ACHN (cell line): ENCODE measurements around the gene TTF1.

ENCODE experiments used
- DNase-seq: peaks from one replicate; pipeline ENCODE4 v3.0.0-alpha.2; 2015
- in situ Hi-C: cut with HindIII; loops from 2 replicates; pipeline ENCODE4 v1.10.0; 2017; ENCODE audit warnings: low sequenced_read_pairs, low pct_ligation_motif_present, low pct_unique_long_range_greater_than_20kb

Gene TTF1, protein sequence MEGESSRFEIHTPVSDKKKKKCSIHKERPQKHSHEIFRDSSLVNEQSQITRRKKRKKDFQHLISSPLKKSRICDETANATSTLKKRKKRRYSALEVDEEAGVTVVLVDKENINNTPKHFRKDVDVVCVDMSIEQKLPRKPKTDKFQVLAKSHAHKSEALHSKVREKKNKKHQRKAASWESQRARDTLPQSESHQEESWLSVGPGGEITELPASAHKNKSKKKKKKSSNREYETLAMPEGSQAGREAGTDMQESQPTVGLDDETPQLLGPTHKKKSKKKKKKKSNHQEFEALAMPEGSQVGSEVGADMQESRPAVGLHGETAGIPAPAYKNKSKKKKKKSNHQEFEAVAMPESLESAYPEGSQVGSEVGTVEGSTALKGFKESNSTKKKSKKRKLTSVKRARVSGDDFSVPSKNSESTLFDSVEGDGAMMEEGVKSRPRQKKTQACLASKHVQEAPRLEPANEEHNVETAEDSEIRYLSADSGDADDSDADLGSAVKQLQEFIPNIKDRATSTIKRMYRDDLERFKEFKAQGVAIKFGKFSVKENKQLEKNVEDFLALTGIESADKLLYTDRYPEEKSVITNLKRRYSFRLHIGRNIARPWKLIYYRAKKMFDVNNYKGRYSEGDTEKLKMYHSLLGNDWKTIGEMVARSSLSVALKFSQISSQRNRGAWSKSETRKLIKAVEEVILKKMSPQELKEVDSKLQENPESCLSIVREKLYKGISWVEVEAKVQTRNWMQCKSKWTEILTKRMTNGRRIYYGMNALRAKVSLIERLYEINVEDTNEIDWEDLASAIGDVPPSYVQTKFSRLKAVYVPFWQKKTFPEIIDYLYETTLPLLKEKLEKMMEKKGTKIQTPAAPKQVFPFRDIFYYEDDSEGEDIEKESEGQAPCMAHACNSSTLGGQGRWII

DNA sequence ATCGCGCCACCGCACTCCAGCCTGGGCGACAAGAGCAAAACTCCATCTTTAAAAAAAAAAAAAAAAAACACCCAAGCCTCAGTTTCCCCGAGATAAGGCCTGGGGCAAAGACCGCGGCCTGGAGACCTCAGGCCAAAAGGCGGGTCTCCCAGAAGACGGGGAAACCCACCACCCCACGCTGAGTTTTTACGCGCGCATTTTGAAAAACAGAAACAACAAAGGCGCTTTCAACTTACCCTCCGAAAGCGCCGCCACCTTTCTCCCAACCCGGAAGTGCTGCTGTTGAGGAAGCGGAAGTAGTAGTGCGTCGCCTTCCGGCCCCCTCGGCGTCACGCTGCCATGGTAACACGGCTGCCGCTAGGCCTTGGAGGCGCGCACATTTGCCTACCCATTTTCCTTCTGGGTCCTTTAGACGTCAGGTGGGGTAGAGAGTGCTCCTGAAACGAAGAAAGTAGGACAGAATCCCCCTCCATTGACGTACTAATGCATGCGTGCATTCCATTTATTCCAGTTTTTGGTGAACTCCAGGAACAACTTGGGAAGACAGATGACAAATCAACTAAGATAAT lies at the start of gene TTF1:
Gene TTF1, minus strand, starts transcription at position 287 of the 569 bp plus-strand sequence. CDS start 4,019 bp downstream, outside the sequence.
- in situ Hi-C loops, result no loop called here
- peak; percentile 91 for DNase-seq

DNA sequence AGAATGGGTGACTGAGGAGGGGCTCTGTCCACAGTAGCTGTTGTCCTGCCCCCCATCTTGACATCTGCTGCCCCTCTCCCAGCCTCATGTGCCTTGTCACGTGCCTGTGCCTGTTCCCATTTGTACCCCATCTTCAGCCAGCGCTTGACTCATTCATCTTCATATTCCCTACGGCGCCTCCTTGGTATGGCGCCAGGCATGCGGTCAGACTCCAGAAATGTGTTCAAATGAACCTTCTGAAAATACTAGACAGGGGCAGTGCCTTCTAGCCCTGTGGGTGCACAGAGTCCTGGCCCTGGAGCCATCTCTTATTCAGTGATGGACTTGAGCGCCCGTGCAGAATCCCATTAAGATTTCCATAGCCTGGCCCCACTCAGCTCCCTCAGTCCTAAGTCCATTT lies 49.6 kb upstream of the TTF1 start:
- no peak for DNase-seq
- in situ Hi-C loops, result no loop called here

DNA sequence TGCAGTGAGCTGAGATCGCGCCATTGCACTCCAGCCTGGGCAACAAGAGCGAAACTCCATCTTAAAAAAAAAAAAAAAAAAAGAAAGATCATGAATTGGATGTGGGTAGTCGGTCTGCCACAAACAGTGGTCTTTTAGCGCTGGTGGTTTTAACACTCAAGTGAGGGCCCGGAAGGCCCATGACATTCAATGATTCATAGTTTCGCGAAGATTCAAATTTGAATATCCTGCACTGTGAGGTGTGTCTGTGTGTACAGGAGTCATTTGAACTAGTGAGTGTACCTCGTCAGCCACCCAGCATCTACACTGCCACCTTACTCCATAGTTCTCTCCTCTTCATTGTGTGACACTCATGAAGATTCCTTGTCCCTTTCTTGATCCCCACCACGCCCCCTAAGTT lies 44.6 kb upstream of the TTF1 start:
- DNase-seq, result no peak
- in situ Hi-C loops, result no loop called here

DNA sequence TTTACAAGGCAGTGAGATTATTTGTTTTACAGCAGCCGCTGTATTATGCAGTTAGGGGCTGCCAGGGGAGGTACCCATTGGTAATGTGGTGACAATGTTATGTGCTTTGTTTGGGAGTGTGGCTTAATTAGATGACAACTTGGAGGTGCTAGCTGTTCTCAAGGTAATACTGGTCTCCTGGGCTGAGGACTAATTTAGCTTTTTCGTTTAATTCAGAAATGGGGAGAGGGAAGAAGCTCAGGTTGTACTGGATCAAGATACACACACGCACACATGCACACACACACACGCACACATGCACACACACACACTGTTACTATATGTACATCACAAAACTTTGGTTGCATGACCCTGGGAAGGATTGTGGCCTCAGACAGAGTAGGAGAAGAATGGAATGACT lies 41.3 kb upstream of the TTF1 start:
- DNase-seq, result no peak
- in situ Hi-C loops, result no loop called here

DNA sequence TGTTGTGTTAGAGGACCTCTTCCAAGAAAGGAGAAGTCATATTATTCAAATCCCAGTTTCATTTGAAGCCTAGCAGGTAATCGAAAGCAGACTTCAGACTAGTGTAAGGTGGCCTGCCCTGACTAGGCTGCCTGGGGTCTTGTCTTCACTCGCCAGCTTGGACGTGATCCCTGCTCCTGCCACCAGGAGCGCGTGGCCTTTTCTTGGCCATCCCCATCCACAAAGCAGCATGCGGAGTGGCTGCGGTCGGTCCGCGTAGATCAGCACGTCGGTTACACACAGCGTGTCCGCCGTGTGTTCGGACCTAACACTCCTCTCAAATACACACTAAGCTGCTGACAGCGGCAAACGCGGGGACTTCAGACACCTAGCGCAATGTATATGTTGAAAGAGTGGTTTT lies 40.7 kb upstream of the TTF1 start:
- in situ Hi-C loops, result no loop called here
- no peak for DNase-seq

DNA sequence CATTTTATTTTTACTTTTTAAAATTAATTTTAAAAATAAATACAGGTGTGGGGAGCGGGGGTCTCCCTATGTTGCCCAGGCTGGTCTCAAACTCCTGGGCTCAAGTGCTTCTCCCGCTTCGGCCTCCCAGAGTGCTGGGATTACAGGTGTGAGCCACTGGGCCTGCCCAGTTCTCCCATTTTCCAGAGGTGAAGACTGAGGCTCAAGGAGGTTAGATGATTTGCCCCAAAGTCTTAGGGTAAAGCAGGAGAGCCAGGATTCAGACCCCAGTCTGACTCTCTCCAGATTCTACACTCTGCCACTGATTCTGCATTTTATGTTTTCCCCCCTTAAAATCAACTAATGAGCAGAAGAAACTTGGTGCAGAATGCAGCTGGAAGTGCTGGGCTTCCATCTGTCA lies 40.2 kb upstream of the TTF1 start:
- no peak for DNase-seq
- in situ Hi-C loops, result no loop called here

DNA sequence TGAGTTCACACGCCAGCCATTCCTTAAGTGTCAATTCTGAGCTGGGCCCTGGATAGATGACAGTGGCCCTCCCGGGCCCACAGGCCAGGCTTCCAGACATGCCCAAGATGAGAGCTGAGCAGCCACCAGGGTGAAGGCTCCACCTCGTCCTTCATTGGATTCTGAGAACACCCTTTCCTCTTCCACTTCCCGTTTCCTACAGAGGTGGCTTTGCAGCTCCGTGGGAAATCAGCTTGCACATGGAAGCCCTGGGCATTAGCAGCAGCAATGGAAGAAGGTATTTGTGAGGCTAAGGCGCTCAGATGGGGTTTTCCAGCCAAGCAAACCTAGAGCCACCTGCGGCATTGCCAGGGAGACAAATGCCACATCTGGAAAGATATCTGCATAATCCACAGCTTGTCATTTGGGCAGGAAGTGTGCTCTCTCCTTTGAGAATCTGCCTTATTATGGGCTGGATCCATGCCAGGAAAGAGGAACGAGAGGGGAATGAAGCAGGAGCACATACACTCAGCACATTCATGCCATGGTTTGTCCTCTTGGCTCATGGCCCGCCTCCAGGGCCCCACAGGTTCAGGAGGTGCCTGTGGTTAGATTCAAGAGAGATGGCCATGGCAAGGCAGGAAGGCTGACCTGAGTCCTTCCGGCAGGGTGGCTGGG lies 37.4 kb upstream of the TTF1 start:
- in situ Hi-C loops, result no loop called here
- no peak for DNase-seq

DNA sequence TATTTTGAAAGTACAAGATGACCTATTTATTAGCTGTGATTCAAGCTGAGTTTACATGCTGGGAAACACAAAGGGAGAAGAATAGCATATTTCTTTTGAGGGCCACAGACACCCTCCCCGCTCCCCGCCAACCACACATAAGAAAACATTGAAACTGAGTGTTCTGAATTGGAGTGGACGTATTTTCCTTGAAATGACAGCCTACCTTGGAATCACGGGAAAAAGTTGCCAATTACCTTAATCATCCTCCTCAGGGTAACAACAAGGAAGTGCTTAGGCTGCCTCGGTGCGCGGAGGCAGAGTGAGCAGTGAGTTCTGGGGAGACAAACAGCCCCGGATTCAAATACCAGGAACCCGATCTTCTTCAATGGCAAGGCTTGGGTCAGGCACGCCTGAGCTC lies 34.8 kb upstream of the TTF1 start:
- in situ Hi-C loops, result no loop called here
- no peak for DNase-seq

DNA sequence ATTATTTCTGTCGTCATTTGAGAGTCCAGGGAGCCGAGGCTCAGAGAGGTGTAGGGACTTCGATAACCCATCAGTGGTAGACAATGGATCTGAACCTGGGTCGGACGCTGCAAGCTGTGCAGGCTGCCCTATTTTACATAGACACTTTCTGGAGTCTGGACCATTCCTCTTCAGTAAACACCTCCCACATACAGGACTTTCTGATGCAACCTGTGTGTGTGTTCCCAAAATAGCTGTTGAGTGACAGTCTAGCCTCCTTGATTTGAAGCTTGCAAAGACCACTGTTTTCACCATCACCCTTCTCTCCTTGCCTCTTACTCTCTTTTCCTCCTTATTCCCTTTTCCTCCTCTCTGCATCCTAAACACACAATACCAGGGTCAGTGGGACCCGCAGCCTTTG lies 34.1 kb upstream of the TTF1 start:
- in situ Hi-C loops, result no loop called here
- DNase-seq, result no peak

DNA sequence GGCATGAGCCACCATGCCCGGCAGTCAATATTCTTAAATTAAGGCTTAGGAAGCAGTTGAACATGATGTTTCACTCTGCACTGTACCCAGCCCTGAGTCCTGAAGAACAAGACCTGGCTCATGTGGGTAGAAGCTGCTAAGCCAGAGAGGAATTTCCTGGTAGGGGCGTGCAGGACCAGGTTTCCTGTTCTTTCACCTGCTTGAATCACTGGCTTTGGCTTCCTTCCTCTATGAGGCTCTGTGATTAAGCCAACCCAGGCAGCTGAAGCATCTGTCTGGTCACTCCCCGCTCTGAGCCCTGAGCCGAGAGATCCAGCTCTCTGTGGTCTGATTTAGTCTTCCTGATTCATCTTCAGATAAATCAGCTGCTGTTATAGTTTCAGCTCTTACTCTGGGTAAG lies 32.5 kb upstream of the TTF1 start:
- in situ Hi-C loops, result no loop called here
- DNase-seq, result no peak

DNA sequence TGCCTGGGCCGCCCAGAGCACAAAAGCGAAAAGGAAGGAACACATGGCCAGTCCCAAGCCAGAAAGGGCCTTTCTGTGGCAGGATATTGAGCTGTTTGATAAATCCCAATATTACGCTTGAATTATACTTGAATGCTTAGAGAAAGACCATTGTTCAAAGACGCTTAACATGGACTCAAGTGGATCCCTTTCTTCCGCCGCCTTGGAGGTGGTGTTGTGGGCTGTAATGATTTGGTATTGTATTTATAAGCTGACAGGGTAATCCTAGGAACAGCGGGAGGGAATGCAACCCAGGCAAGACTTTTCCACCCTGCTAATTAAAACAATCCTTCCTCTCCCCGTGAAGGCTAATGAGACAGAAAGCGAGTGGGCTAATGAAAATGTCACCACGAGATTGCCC lies 28.2 kb upstream of the TTF1 start:
- in situ Hi-C loops, result no loop called here
- no peak for DNase-seq

DNA sequence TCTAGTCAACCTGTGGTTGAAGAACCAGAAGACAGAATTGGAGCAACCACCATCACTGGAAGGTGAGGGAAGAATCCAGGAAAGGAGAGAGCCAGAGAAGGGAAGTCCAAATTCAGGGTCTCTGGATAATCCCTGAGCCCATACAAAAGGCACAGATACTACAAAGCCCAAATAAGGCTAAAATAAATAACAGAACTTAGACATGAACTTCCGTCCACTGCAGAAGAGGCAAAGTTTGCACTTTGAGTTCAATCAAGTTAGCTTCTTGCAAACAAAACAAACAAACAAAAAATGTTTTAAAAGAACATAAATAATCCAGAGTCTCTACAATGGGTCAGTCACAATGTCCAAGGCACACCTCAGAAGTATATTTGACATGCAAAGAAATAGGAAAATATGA lies 24.4 kb upstream of the TTF1 start:
- in situ Hi-C loops, result no loop called here

DNA sequence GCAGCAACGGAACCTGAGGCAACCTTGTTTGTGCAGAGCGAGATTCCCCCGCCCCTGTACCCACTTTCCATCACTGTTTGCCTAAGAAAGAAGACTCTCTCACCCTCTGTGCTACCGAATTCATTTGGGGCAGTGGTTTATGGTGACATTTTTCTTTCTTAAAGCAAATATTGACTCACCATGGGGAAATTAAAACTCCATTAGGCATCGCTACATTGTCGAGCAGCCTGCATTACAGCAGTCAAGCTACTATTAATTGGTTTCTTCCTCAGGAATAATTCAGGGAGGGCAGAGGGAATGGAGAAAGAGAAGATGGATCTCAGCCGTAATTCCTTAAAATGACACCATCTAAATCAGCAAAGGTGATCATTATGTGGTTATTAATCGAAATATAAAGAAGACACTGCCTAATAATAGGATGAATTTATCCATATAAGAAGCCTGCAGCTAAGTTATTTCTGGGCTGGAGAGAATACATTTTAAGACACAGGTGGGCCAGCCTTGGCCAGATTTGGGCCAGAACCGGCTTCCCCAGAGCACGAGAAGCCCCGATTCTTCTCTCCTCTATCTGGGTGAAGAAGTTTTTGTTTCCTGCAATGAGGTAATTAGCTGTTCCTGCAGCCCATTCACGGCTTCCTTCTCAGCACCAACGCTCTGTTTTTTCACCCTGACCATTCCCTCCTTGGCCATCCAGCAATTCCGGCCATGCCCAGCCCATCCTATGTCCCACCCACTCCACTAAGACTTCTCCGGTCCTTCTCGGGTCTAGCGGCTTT lies 20.2 kb upstream of the TTF1 start:
- no peak for DNase-seq
- in situ Hi-C loops, result no loop called here

More for the DNA sequence above, 24.4 kb upstream of the TTF1 start:
- no peak for DNase-seq

DNA sequence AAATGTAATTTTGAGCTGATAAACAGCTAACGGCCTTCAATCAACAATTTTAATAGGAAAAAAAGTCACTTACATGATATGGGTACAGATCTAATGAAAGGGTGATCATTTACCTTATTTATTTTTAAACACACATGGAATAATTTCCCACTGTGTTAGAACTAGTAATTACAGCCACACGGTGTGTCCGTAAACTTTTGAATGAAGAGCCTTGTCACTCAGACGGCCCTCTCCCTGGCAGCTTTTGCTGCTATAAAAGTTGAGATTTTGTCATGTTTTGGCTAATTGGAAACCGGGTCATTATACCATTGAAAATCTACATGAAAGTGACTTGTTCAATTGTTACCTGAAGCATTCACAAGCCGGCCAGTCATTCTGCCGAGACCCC lies 19.0 kb upstream of the TTF1 start:
- in situ Hi-C loops, result no loop called here

DNA sequence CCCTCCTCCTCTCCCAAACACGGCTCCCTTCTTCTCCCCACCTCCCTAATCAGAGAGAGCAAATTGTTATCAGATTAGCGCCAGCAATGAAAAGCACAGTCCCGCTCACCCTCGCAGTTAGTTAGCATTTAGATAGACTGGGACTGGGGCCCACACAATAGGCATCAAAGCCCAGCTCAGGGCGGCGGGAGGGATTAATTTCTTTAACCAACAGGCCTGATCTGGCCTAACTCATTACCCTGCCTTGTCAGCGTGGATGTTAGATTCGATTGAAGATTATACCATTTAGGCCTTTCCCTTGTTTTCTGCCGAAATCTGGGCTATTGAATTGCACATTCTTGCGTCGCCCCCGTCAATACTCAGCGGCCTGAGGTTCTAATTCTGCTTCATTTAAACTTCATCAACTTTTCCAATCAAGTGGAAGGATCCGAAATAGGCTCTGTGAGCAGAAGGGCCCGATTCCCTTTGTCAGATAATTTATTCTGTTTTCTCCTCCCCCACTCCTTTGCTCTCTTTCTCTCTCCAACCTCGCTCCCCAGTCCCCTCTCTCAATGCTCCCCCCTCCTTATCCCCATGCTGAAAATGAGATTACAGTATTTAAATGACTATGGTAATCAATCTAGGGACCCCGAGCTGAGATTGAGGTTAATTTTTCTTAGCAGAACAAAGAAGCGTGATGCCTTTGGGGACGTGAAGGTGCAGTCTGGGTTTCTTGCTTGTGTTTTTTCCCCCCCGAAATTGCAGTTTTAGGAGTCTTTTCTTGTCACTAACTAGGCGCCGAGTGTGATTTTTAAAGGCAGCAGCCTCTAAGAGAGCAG lies 18.4 kb upstream of the TTF1 start:
- in situ Hi-C loops, result no loop called here
- no peak for DNase-seq

More for the DNA sequence above, 19.0 kb upstream of the TTF1 start:
- DNase-seq, result no peak

DNA sequence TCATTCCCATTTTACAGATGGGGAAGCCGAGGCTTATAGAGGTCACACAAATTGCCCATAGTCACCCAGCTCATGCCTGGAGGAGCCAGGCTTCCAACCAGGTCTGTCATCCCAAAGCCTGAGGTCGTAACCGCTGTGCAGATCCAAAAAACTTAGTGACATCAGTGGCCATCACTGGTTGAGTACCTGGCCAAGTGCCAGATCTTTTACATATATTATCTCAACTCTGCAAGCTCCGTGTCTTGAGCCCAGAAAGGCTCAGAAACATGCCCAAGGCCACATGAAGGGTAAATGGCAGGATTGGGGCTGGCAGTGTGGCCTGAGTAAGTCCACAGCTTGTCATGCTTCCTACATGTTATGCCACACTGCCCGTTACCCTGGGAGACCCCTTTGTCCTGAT lies 16.9 kb upstream of the TTF1 start:
- DNase-seq, result no peak
- in situ Hi-C loops, result no loop called here

DNA sequence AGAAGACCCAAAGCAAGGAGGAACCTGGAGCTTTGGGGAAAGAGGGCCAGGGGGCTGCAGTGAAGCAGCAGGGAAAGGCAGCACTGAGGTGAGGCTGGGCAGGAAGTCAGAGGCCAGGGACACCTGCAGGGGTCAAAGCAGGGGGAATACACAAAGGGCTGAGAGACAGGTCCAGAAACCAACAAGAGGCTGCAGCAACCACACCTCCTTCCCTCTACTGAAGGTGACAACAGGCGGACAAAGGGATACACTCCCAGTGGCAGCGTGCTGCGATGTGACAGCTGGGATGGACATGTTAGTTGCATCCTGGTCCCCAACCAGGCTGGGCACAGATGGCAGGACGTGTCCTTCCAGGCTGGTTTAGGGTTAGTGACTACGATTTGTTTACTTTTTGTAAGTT lies 15.9 kb upstream of the TTF1 start:
- in situ Hi-C loops, result no loop called here
- no peak for DNase-seq
